BLaER1 treated with 17β-estradiol and CSF1 and Interleukin-3, amounts not matched to agents 10 nM and 100 nM (cell line): Measurements from ENCODE around the gene SWT1.
A peak's percentile ranks its signal among the peaks of the same experiment; 100 is the strongest.

Experiments
- H3K27ac ChIP-seq, 11 experiments: shearing (Covaris generic); formaldehyde crosslinking; 2 replicates each; pipeline ENCODE4 v1.8.1; 2022
- H3K27me3 ChIP-seq, 11 experiments: shearing (Covaris generic); formaldehyde crosslinking; 2 replicates each; pipeline ENCODE4 v1.8.1; 2022
- H3K36me3 ChIP-seq, 11 experiments: shearing (Covaris generic); formaldehyde crosslinking; 2 replicates each; pipeline ENCODE4 v1.8.1; 2022
- H3K4me1 ChIP-seq, 10 experiments: shearing (Covaris generic); formaldehyde crosslinking; 2 replicates each; pipeline ENCODE4 v1.8.1; 2022
- H3K4me2 ChIP-seq, 11 experiments: shearing (Covaris generic); formaldehyde crosslinking; 2 replicates each; pipeline ENCODE4 v1.8.1; 2022
- H3K4me3 ChIP-seq, 10 experiments: shearing (Covaris generic); formaldehyde crosslinking; 2 replicates each; pipeline ENCODE4 v1.8.1; 2022
- H3K9ac ChIP-seq, 11 experiments: shearing (Covaris generic); formaldehyde crosslinking; 2 replicates each; pipeline ENCODE4 v1.8.1; 2022
- H3K9me3 ChIP-seq, 11 experiments: shearing (Covaris generic); formaldehyde crosslinking; replicated peaks in 1 of 11; 2 replicates each; pipeline ENCODE4 v1.8.1; 2022
- H4K20me1 ChIP-seq, 11 experiments: shearing (Covaris generic); formaldehyde crosslinking; 2 replicates each; pipeline ENCODE4 v1.8.1; 2022
- Cebpa-rat ChIP-seq, 11 experiments: shearing (Covaris generic); IDR thresholded peaks; 2 replicates each; pipeline ENCODE4 v1.8.1; 2022

SWT1 gene

DNA sequence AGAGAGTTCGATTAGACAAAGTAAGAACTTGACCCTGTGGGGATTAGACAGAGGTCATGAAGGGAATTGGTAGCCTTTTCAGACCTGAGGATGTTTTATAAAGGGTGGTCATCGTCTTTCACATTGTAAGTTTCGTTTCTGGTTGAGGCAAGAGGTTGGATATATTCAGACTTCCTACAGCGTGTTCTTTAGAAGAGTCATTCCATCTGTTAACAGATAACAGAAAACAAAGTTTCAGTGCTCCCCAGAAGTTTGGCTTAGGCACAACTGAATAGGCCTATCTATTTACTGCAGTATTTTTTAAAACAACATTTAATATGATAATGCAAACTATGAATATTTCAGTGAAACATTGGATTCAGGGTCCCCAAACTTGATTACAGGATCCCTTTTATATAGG is 177.2 kb downstream of the SWT1 start:
- H4K20me1 ChIP-seq, result peaks cover 0 to 7% (median 0%) of the 10 kb centered on the region in 11 experiments; a peak in 1 of 22 replicates
- H3K9me3 ChIP-seq, result peaks cover 0 to 2% (median 0%) of the 10 kb centered on the region in 11 experiments; a peak in 5 of 22 replicates
- TF ChIP-seq Cebpa-rat (IDR thresholded peaks at IDR 0.05), result no peak
- H3K36me3 ChIP-seq, result no peaks in the 10 kb centered on the region
- peaks cover 13 to 58% (median 29%) of the 10 kb centered on the region in 10 experiments for H3K4me1 ChIP-seq
- no peak overlapping the region for H3K9ac ChIP-seq
- H3K27ac ChIP-seq, result no peak overlapping the region
- H3K4me2 ChIP-seq, result peak overlapping the region in 3 of 11 experiments; percentile 25 to 48 (median 38); a peak in 3 of 22 replicates
- no peaks in the 10 kb centered on the region for H3K27me3 ChIP-seq
- no peak overlapping the region for H3K4me3 ChIP-seq

- Histone ChIP-seq H3K9me3 (no peaks in the 10 kb centered on the region), H4K20me1 (peaks cover 0 to 7% (median 0%) of the 10 kb centered on the region in 11 experiments; a peak in 1 of 22 replicates), H3K4me2 (peak overlapping the region in 9 of 11 experiments; percentile 42 to 92 (median 86); a peak in 18 of 22 replicates), H3K4me1 (peaks cover 28 to 88% (median 50%) of the 10 kb centered on the region in 10 experiments), H3K4me3 (no peak overlapping the region), H3K27me3 (no peaks in the 10 kb centered on the region), H3K9ac (peak overlapping the region in 7 of 11 experiments; percentile 5 to 85 (median 54); a peak in 9 of 22 replicates), H3K36me3 (no peaks in the 10 kb centered on the region), H3K27ac (peak overlapping the region in 10 of 11 experiments; percentile 29 to 98 (median 94); a peak in 19 of 22 replicates)
- TF ChIP-seq Cebpa-rat (IDR thresholded peaks at IDR 0.05), result no peak
Observed at GRCh38 chr1:185337246-185337645, 180.3 kb downstream of the SWT1 start.

DNA sequence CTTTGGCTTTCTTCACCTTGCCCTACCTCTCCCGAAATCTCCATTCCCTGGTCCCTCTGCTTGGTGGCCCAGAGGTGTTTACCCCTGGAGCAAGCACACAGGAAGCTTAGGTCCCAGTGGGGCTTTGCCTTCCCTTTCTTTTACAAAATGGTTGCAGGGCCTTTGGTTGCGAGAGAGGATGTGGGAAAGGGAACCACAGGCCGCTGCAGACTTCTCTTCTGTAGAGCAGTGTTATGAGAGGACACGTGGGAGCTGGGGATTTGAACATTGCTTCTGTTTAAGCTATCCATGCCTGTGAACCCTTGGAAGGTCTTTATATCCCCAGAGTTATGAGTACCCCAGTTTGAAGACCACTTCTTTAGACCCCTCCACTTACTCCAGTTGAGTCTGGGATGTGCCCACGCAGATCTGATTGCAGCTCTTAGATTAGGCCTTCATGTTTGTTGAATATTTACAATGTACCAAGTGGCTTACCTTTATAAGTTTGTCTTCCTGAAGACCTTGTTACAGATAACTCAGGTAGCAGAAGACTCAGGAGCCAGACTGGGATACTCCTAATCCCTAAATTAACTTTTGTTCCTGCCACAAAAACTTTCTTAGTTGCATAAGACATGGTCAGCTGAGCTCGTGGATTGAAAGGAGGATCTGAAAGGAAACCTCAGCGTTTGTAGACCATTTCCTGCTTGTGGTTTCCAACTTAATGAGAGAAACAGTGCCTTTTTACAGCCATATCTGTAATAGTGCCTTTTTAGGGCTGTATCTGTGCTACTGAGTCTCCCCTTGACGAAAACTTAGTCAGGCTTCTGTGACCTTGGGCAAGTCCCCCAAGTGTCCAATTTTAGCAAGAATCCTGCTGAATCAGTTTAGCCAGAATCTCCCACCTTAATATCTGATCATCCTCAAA is 182.0 kb downstream of the SWT1 start:
- H4K20me1 ChIP-seq, result peaks cover 0 to 7% (median 0%) of the 10 kb centered on the region in 11 experiments; a peak in 1 of 22 replicates
- H3K9me3 ChIP-seq, result no peaks in the 10 kb centered on the region
- H3K27ac ChIP-seq, result peak overlapping the region; percentile 75 to 98 (median 93)
- no peaks in the 10 kb centered on the region for H3K27me3 ChIP-seq
- TF ChIP-seq Cebpa-rat (IDR thresholded peaks at IDR 0.05), result peak in 10 of 11 experiments; percentile 35 to 82 (median 64); a peak in 16 of 22 replicates
- peak overlapping the region; percentile 31 to 85 (median 80) for H3K9ac ChIP-seq
- peak overlapping the region in 6 of 10 experiments; percentile 26 to 51 (median 46); a peak in 11 of 20 replicates for H3K4me3 ChIP-seq
- H3K4me1 ChIP-seq, result peaks cover 28 to 99% (median 50%) of the 10 kb centered on the region in 10 experiments
- no peaks in the 10 kb centered on the region for H3K36me3 ChIP-seq
- peak overlapping the region; percentile 75 to 93 (median 87) for H3K4me2 ChIP-seq

GRCh38 chr1:185341196-185341781 is 184.3 kb downstream of the SWT1 start:
- no peak overlapping the region for H3K4me3 ChIP-seq
- no peaks in the 10 kb centered on the region for H3K27me3 ChIP-seq
- no peaks in the 10 kb centered on the region for H3K36me3 ChIP-seq
- H3K27ac ChIP-seq, result peak overlapping the region in 2 of 11 experiments; percentile 92 to 98; a peak in 4 of 22 replicates
- H3K4me2 ChIP-seq, result peak overlapping the region in 5 of 11 experiments; percentile 75 to 91 (median 86); a peak in 8 of 22 replicates
- peaks cover 35 to 99% (median 59%) of the 10 kb centered on the region in 10 experiments for H3K4me1 ChIP-seq
- TF ChIP-seq Cebpa-rat (IDR thresholded peaks at IDR 0.05), result no peak
- no peaks in the 10 kb centered on the region for H3K9me3 ChIP-seq
- peaks cover 0 to 7% (median 0%) of the 10 kb centered on the region in 11 experiments; a peak in 1 of 22 replicates for H4K20me1 ChIP-seq
- no peak overlapping the region for H3K9ac ChIP-seq
